ENCODE measurements around the gene GDF11. TPM values are rescaled to one million over a fixed set of nuclear protein-coding genes. Genes with fewer than 3 reads are reported as not detected.

Gene GDF11
- total RNA-seq, 2 experiments from 2014 or later, result 4.2 TPM

DNA sequence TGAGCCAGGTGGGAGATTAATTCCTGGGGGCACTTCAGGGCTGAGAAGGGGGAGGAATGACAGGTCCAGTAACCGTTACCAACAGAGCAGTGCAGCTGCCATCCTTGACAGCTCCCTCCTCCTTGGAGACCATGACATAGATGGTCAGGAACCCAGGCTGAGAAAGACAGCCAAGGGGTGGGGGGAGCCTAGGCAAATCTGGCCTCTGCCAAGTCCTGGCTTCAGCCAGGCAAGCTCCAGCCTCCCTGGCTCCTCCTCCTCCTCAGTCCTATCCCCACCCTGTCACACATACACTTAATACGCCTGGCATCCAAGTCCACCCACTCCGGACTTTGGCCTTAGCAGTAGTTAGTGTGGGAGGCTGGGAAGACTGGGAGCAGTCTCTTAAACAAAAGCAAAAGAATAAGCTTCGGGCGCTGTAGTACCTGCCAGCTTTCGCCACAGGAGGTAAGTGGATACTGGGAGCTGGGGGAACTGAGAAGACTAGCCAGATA lies 22.8 kb upstream of the GDF11 start, which contains the start of gene RDH5:
Gene RDH5, plus strand, starts transcription at position 323 of the 494 bp plus-strand sequence. CDS start 792 bp downstream, outside the sequence.
- peaks cover 5% of the 10 kb centered on the region for H3K36me3 Mint-ChIP-seq (ENCODE audit: low read depth)
- intact Hi-C loops (cut with micrococcal nuclease), result no loop called here
- no peak within 1 kb of the TSS for H3K4me3 Mint-ChIP-seq
- no peak within 1 kb of the TSS for H3K27ac Mint-ChIP-seq
- peaks cover 27% of the 10 kb centered on the region for H3K4me1 Mint-ChIP-seq (ENCODE audit: low read depth)
- no peaks in the 10 kb centered on the region for H3K9me3 Mint-ChIP-seq
- DNase-seq, result no peak
- H3K27me3 Mint-ChIP-seq (ENCODE audit: low read depth), result no peaks in the 10 kb centered on the region
- CTCF ChIA-PET, result interaction anchor here (0.6 to 2.7 kb wide), 3 partner anchors 9 to 310 kb away, joined by 3 to 23 read pairs (median 4); no protein-coding TSS in a partner anchor

DNA sequence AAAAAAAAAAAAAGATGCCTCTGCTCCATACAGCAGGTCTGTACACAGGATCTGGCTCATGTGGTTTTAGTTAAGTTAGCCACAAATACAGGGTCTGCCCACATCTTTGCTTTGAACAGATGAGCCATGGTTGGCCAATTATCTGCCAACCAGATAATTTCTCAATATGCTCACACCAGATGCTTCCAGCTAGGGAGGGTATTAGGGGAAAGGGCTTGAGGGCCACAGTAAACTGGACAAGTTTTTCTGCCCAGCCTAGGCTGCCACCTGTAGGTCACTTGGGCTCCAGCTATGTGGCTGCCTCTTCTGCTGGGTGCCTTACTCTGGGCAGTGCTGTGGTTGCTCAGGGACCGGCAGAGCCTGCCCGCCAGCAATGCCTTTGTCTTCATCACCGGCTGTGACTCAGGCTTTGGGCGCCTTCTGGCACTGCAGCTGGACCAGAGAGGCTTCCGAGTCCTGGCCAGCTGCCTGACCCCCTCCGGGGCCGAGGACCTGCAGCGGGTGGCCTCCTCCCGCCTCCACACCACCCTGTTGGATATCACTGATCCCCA lies 22.0 kb upstream of the GDF11 start:
- peaks cover 2% of the 10 kb centered on the region for H3K36me3 Mint-ChIP-seq (ENCODE audit: low read depth)
- H3K9me3 Mint-ChIP-seq, result no peaks in the 10 kb centered on the region
- intact Hi-C loops (cut with micrococcal nuclease), result no loop called here
- peaks cover 20% of the 10 kb centered on the region for H3K4me1 Mint-ChIP-seq (ENCODE audit: low read depth)
- H3K27ac Mint-ChIP-seq, result no peak overlapping the region
- H3K4me3 Mint-ChIP-seq, result no peak overlapping the region
- DNase-seq, result no peak
- H3K27me3 Mint-ChIP-seq (ENCODE audit: low read depth), result no peaks in the 10 kb centered on the region
- CTCF ChIA-PET, result interaction anchor here (2.7 kb wide), 1 partner anchor 17 kb away, joined by 23 read pairs; no protein-coding TSS in a partner anchor

DNA sequence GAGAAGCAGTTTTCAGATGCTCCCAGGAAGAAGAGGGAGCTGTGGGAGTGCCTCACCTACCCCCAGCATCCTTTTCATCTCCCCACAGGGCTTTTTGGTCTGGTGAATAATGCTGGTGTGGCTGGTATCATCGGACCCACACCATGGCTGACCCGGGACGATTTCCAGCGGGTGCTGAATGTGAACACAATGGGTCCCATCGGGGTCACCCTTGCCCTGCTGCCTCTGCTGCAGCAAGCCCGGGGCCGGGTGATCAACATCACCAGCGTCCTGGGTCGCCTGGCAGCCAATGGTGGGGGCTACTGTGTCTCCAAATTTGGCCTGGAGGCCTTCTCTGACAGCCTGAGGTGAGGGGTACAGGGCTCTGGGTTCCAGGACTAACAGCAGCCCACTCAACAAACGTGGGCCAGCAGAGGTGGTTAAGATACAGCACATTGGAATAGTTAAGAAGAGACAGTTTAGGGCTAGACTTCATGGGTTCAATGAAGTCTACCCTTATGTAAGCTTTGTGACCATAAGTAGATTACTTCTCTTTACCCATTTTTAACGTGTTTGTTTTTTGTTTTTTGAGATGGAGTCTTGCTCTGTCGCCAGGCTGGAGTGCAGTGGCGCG lies 21.2 kb upstream of the GDF11 start:
- DNase-seq, result no peak
- no peaks in the 10 kb centered on the region for H3K27me3 Mint-ChIP-seq (ENCODE audit: low read depth)
- peaks cover 2% of the 10 kb centered on the region for H3K36me3 Mint-ChIP-seq (ENCODE audit: low read depth)
- peaks cover 24% of the 10 kb centered on the region for H3K4me1 Mint-ChIP-seq (ENCODE audit: low read depth)
- CTCF ChIA-PET, result interaction anchor here (0.8 to 1.3 kb wide), 2 partner anchors 64 to 219 kb away, joined by 3 to 4 read pairs; no protein-coding TSS in a partner anchor
- H3K4me3 Mint-ChIP-seq, result no peak overlapping the region
- no peaks in the 10 kb centered on the region for H3K9me3 Mint-ChIP-seq
- no peak overlapping the region for H3K27ac Mint-ChIP-seq
- intact Hi-C loops (cut with micrococcal nuclease), result no loop called here

DNA sequence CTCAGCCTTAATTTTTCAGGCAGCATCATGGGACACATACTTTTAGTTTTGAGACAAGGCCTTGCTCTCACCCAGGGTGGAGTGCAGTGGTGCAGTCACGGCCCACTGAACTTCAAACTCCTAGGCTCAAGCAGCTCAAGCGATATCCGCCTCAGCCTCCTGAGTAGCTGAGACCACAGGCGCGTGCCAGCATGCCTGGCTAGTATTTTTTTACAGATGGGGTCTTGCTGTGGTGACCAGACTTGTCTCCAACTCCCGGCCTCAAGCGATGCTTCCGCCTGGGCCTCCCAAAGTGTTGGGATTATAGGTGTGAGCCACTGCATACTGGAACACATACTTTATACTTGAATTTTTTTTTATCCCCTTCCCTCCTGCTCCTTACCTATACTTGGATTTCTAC lies 20.0 kb upstream of the GDF11 start:
- H3K36me3 Mint-ChIP-seq (ENCODE audit: low read depth), result peaks cover 2% of the 10 kb centered on the region
- no peak for DNase-seq
- no peaks in the 10 kb centered on the region for H3K9me3 Mint-ChIP-seq
- CTCF ChIA-PET, result interaction anchor here (1.0 to 1.3 kb wide), 2 partner anchors 15 to 217 kb away, joined by 3 to 4 read pairs; no protein-coding TSS in a partner anchor
- H3K4me1 Mint-ChIP-seq (ENCODE audit: low read depth), result peaks cover 23% of the 10 kb centered on the region
- H3K4me3 Mint-ChIP-seq, result no peak overlapping the region
- no peaks in the 10 kb centered on the region for H3K27me3 Mint-ChIP-seq (ENCODE audit: low read depth)
- H3K27ac Mint-ChIP-seq, result no peak overlapping the region
- intact Hi-C loops (cut with micrococcal nuclease), result no loop called here

DNA sequence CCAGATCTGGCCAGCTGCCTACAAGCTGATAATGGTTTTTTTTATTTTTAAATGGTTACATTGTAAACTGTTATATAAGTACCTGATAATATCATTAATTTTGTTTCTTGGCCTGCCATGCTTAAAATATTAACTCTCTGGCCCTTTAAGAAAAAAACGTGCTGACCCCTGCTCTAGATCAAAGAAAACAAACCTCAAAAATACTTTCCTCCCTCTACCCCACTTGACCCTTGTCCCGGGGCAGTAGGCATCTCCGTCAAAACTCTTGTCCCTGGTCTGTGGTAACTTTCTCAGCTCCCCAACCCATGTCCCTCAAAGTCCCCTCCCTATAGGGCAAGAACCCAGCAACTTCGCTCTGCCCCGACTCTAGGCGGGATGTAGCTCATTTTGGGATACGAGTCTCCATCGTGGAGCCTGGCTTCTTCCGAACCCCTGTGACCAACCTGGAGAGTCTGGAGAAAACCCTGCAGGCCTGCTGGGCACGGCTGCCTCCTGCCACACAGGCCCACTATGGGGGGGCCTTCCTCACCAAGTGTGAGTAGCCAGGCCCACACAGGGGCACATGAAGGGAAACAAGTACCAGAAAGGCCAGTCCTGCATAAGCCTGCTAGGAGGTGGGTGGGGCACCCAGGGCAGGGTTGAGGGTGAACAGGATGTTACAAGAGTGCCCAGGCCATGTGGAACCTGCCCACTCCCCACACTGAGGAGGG lies 19.3 kb upstream of the GDF11 start:
- H3K27ac Mint-ChIP-seq, result peak overlapping the region; percentile 53
- DNase-seq, result no peak
- H3K9me3 Mint-ChIP-seq, result no peaks in the 10 kb centered on the region
- H3K4me3 Mint-ChIP-seq, result no peak overlapping the region
- H3K36me3 Mint-ChIP-seq (ENCODE audit: low read depth), result peaks cover 2% of the 10 kb centered on the region
- CTCF ChIA-PET, result interaction anchor here (0.8 to 1.0 kb wide), 2 partner anchors 9 to 15 kb away, joined by 3 read pairs; no protein-coding TSS in a partner anchor
- H3K4me1 Mint-ChIP-seq (ENCODE audit: low read depth), result peaks cover 16% of the 10 kb centered on the region
- H3K27me3 Mint-ChIP-seq (ENCODE audit: low read depth), result no peaks in the 10 kb centered on the region
- intact Hi-C loops (cut with micrococcal nuclease), result loop anchor here (1.0 kb wide), 1 partner anchor 14 kb away; no protein-coding TSS in a partner anchor

DNA sequence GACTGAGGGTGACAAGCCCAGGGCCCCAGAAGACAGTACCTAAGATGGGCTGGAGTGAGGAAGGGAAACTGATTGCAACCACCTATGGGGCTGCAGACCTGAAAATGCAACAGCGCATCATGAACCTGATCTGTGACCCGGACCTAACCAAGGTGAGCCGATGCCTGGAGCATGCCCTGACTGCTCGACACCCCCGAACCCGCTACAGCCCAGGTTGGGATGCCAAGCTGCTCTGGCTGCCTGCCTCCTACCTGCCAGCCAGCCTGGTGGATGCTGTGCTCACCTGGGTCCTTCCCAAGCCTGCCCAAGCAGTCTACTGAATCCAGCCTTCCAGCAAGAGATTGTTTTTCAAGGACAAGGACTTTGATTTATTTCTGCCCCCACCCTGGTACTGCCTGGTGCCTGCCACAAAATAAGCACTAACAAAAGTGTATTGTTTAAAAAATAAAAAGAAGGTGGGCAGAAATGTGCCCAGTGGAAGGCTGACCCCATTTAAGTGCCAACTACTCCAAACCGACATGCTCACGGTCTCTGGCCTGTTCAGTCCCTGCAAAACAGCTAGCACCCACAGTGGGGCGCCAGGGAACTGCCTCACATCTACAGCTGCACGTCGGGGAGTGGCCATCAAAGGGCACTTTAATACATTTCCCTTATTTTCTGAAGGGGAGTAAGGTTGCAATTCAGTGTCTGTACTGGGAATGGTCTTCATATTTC lies 18.5 kb upstream of the GDF11 start:
- Mint-ChIP-seq H3K4me1 (ENCODE audit: low read depth) (peaks cover 15% of the 10 kb centered on the region), H3K4me3 (no peak overlapping the region), H3K27me3 (ENCODE audit: low read depth) (no peaks in the 10 kb centered on the region), H3K27ac (peak overlapping the region; percentile 24), H3K36me3 (ENCODE audit: low read depth) (peaks cover 2% of the 10 kb centered on the region), H3K9me3 (no peaks in the 10 kb centered on the region)
- CTCF ChIA-PET, result interaction anchor here (0.6 to 1.9 kb wide), 5 partner anchors 9 to 1348 kb away, joined by 3 to 27 read pairs (median 4); partner anchors contain the start of gene BLOC1S1
- intact Hi-C loops (cut with micrococcal nuclease), result loop anchor here (1.0 kb wide), 1 partner anchor 13 kb away; no protein-coding TSS in a partner anchor
- peak; percentile 85 for DNase-seq

DNA sequence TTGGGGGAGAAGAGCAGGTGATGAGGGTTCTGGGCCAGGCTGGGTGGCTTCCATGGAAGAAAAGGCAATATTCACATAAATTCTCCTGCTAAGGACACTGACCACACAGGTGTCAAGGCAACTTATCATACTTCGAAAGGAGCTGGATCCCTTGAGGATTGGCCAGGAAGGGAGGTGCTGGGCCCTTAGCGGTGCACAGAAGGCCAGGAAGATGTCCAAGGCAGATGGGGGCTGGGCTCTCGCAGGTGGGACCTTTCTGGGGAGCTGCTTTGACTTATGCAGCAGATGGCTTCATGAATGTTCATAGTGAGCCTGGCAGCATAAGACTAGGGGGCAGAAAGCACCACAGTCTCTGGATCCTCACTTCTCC lies 18.0 kb upstream of the GDF11 start:
- CTCF ChIA-PET, result interaction anchor here (0.7 to 1.9 kb wide), 5 partner anchors 9 to 202 kb away, joined by 3 to 27 read pairs (median 4); partner anchors contain the start of genes BLOC1S1 and PYM1
- Mint-ChIP-seq H3K36me3 (ENCODE audit: low read depth) (peaks cover 2% of the 10 kb centered on the region), H3K4me1 (ENCODE audit: low read depth) (peaks cover 20% of the 10 kb centered on the region), H3K4me3 (no peak overlapping the region), H3K27me3 (ENCODE audit: low read depth) (no peaks in the 10 kb centered on the region), H3K27ac (no peak overlapping the region), H3K9me3 (no peaks in the 10 kb centered on the region)
- intact Hi-C loops (cut with micrococcal nuclease), result loop anchor here (1.0 kb wide), 1 partner anchor 12 kb away; no protein-coding TSS in a partner anchor
- no peak for DNase-seq

DNA sequence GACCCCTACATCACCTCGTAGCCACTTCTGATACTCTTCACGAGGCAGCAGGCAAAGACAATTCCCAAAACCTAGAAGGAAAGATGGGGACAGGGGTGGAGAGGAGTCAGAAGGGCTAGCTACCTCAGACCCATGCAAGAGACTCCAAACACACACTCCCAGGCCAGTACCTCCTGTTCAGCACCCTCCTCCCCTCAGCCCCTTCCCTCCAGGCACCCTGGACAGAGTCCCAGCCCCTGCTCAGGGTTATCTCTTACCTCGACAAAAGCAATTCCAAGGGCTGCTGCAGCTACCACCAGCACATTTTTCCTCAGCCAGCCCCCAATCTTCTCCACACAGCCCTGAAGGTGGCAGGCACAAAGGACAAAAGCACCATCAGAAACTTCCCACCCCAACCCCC lies 17.4 kb upstream of the GDF11 start:
- no peaks in the 10 kb centered on the region for H3K27me3 Mint-ChIP-seq (ENCODE audit: low read depth)
- no peak for DNase-seq
- CTCF ChIA-PET, result interaction anchor here (0.7 to 1.9 kb wide), 5 partner anchors 9 to 202 kb away, joined by 3 to 27 read pairs (median 4); partner anchors contain the start of genes BLOC1S1 and PYM1
- no peak overlapping the region for H3K27ac Mint-ChIP-seq
- H3K4me1 Mint-ChIP-seq (ENCODE audit: low read depth), result peaks cover 26% of the 10 kb centered on the region
- intact Hi-C loops (cut with micrococcal nuclease), result no loop called here
- no peaks in the 10 kb centered on the region for H3K9me3 Mint-ChIP-seq
- H3K36me3 Mint-ChIP-seq (ENCODE audit: low read depth), result peaks cover 2% of the 10 kb centered on the region
- no peak overlapping the region for H3K4me3 Mint-ChIP-seq

DNA sequence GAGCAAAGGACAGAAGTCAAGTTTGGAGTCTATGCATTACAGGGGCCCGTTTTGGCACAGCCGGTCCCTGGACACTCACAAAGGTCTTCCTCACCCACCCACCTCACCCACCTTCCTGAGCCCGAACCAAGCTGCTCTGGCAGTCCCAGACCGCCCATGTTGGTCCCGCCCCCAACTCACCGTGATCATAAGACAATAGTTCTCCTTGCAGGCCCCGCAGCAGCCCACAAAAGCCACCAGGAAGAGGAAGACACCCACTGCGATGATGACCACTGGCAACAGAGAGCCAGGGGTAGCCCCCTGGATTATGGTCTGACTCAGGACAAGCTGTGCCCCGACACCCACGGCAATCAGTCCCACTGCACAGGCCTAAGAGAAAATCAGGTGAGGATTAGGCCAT lies 16.0 kb upstream of the GDF11 start:
- H3K27ac Mint-ChIP-seq, result peak overlapping the region; percentile 38
- no peak for DNase-seq
- H3K27me3 Mint-ChIP-seq (ENCODE audit: low read depth), result no peaks in the 10 kb centered on the region
- H3K4me1 Mint-ChIP-seq (ENCODE audit: low read depth), result peaks cover 29% of the 10 kb centered on the region
- H3K4me3 Mint-ChIP-seq, result peak overlapping the region; percentile 61
- intact Hi-C loops (cut with micrococcal nuclease), result no loop called here
- H3K9me3 Mint-ChIP-seq, result no peaks in the 10 kb centered on the region
- H3K36me3 Mint-ChIP-seq (ENCODE audit: low read depth), result peaks cover 2% of the 10 kb centered on the region
- CTCF ChIA-PET, result no interaction called here

DNA sequence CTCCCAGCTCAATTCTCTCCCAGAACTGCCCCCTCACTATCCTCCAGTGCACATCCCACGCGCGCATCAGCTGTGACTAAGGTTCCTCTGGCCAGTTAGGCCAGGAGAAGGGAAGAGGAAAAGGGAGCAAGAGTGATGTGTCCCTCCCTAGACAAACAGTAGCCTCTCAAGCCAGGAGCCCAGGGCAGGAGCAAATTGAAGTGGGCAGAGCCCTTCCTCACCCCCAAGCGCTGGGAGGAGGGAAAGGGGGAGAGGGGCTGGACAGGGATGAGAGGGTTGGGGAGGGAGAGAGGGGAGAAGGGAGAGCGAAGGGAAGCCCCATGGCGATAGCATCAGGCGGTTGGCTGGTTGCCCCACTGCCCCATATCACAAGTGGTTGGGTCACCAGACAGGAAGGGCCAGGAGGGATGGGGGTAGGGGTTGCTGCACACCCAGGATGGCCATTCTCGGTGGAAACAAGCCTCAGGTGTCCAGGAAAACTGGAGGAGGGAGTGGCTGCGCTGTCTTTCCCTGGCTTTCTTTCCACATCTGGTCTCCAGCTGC lies 15.2 kb upstream of the GDF11 start:
- DNase-seq, result no peak
- H3K27me3 Mint-ChIP-seq (ENCODE audit: low read depth), result no peaks in the 10 kb centered on the region
- CTCF ChIA-PET, result no interaction called here
- H3K9me3 Mint-ChIP-seq, result no peaks in the 10 kb centered on the region
- intact Hi-C loops (cut with micrococcal nuclease), result loop anchor here (2.0 kb wide), 1 partner anchor 199 kb away; the partner anchor contains the start of gene PYM1
- H3K36me3 Mint-ChIP-seq (ENCODE audit: low read depth), result peaks cover 2% of the 10 kb centered on the region
- H3K4me3 Mint-ChIP-seq, result peak overlapping the region; percentile 61
- peak overlapping the region; percentile 38 for H3K27ac Mint-ChIP-seq
- H3K4me1 Mint-ChIP-seq (ENCODE audit: low read depth), result peaks cover 29% of the 10 kb centered on the region

DNA sequence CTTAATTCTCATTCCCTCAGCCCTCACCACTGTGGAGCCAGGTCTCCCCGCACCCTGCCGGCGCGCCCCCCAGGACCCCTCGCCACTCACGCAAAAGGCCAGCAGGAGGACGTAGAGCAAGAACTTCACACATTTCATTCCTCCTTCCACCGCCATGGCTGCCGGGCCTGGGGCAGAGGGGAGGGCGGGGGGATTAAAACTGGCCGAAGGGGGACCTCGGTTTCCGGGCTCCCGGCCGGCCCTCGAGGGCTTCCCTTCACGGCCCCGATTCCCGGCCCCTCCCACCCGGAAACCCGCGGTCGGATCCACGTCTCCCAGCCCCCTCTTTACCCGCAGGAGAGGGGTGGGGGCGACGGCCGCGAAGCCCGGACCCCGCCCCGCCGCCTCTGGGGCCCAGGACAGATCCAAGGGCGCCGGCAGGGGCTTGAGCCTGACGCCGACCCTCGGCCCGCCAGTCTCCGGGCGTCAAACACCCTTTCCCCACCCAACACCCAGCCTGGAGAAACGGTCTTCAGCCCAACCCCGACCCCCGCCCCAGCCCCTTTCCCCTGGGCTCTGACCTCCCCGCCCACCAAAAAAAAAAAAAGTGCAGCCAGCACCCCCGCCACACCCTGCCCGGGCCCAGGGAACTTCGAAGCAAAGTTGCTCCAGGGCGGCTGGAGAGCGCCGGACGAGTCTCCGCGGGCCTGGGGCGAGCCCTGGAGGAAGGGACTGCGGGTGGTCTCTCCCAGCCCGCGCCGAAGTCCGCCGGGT lies 14.6 kb upstream of the GDF11 start:
- Mint-ChIP-seq H3K27me3 (ENCODE audit: low read depth) (no peaks in the 10 kb centered on the region), H3K9me3 (no peaks in the 10 kb centered on the region), H3K4me3 (peak overlapping the region; percentile 61), H3K27ac (no peak overlapping the region), H3K4me1 (ENCODE audit: low read depth) (peaks cover 29% of the 10 kb centered on the region), H3K36me3 (ENCODE audit: low read depth) (peaks cover 2% of the 10 kb centered on the region)
- CTCF ChIA-PET, result interaction anchor here (2.7 to 3.1 kb wide), 2 partner anchors 10 to 11 kb away, joined by 10 to 32 read pairs; no protein-coding TSS in a partner anchor
- no peak for DNase-seq
- intact Hi-C loops (cut with micrococcal nuclease), result loop anchor here (2.0 kb wide), 1 partner anchor 198 kb away; the partner anchor contains the start of gene PYM1

Measured in activated naive CD4-positive, alpha-beta T cell treated with anti-CD3 and anti-CD28 coated beads for 36 hours (primary cell).